Hepatocyte (in vitro differentiated cells): ENCODE measurements around the gene SHBG.
"Not testable (repeated sequence)": the region's sequence is repeated elsewhere in the genome, so short reads cannot be mapped to it uniquely, and the experiment has no call there.

ENCODE experiments used
- EZH2 ChIP-seq: fragments of 200-600 bp; sonication (generic); IDR thresholded peaks from 2 replicates; pipeline ENCODE4 v1.6.1; 2016; ENCODE audit warnings: antibody characterized with exemption, mild to moderate bottlenecking, borderline replicate concordance
- EZH2phosphoT487 ChIP-seq: fragments of 200-600 bp; sonication (generic); IDR thresholded peaks from one replicate; pipeline ENCODE4 v1.6.1; 2018; ENCODE audit warnings: antibody characterized with exemption, mild to moderate bottlenecking, low read depth, moderate library complexity; ENCODE audit not compliant: unreplicated experiment, severe bottlenecking
- TF ChIP-seq, protein P1 (sequence below): fragments of 200-600 bp; sonication (generic); IDR thresholded peaks from 2 replicates; pipeline ENCODE4 v1.5.1; 2016; ENCODE audit warnings: antibody characterized with exemption, mild to moderate bottlenecking; ENCODE audit not compliant: poor library complexity

GRCh38 chr17:7597561-7597960 is 32.4 kb upstream of the SHBG start:
- TF ChIP-seq, protein P1, sequence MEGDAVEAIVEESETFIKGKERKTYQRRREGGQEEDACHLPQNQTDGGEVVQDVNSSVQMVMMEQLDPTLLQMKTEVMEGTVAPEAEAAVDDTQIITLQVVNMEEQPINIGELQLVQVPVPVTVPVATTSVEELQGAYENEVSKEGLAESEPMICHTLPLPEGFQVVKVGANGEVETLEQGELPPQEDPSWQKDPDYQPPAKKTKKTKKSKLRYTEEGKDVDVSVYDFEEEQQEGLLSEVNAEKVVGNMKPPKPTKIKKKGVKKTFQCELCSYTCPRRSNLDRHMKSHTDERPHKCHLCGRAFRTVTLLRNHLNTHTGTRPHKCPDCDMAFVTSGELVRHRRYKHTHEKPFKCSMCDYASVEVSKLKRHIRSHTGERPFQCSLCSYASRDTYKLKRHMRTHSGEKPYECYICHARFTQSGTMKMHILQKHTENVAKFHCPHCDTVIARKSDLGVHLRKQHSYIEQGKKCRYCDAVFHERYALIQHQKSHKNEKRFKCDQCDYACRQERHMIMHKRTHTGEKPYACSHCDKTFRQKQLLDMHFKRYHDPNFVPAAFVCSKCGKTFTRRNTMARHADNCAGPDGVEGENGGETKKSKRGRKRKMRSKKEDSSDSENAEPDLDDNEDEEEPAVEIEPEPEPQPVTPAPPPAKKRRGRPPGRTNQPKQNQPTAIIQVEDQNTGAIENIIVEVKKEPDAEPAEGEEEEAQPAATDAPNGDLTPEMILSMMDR, result not testable (repeated sequence)
- not testable (repeated sequence) for TF ChIP-seq EZH2, EZH2phosphoT487
